HL-60 (cell line): Measurements from ENCODE around the gene BIN2.
"Not testable (repeated sequence)": the region's sequence is repeated elsewhere in the genome, so short reads cannot be mapped to it uniquely, and the experiment has no call there.

ENCODE experiments used
- CTCF ChIP-seq: IDR thresholded peaks from one replicate; pipeline ENCODE4 v1.5.1; 2011; ENCODE audit warnings: low read length, control low read depth, inconsistent platforms; ENCODE audit not compliant: insufficient read depth
- GABPA ChIP-seq: IDR thresholded peaks from 2 replicates; pipeline ENCODE4 v1.6.1; 2012; ENCODE audit warnings: low read depth
- POLR2AphosphoS5 ChIP-seq: IDR thresholded peaks from 2 replicates; pipeline ENCODE4 v1.6.1; 2012; ENCODE audit warnings: low read depth
- REST ChIP-seq: IDR thresholded peaks from 2 replicates; pipeline ENCODE4 v1.6.1; 2012; ENCODE audit warnings: low read depth; ENCODE audit not compliant: insufficient replicate concordance

- not testable (repeated sequence) for TF ChIP-seq CTCF, POLR2AphosphoS5, GABPA, REST
Observed at GRCh38 chr12:51300768-51301167, 23.2 kb downstream of the BIN2 start.
